Anterior cingulate cortex (tissue), 58 donors: ENCODE results near the gene TSEN2.

Source experiments
- DNase-seq, 58 donors: peaks; one replicate each; lab custom pipeline; 2025; lab: John Stamatoyannopoulos, UW

The TSEN2 gene

DNA sequence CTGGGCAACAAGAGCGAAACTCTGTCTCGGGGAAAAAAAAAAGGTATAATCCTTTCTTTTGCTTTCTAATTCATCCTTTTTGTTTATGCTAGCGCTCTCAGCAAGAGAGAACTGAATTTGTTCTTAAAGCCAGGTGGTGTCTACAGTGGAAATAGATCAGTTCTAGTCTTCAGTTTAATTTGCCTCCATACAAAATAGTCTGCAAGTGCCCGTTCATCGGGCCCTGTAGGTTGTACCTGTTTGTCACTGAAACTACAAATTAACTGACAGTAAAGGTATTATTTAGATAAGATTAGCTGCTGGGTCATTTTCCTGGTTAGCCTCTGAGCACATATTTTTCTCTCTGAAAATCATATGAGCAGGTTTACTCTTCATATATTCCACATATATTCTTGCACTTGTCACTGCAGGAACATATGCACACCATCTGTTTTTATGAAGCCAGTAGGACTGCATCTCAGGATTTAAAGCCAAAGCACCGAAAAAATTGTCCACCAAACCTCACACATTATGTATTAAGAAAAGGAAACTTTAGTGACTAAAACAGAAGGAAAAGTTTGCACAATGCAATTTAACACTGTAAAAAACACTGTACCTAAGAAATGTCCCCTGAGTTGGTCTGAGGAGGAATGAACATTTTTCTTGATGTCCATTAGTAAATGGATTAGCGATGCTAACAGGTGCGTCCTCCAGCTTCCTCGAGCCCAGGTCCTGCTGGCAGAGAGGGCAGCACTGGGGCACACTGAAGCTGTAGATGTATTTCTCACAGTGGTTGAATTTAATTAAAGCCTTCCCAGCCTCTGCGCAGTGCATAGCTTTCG is 60.6 kb downstream of the TSEN2 start:
- no peak for DNase-seq

DNA sequence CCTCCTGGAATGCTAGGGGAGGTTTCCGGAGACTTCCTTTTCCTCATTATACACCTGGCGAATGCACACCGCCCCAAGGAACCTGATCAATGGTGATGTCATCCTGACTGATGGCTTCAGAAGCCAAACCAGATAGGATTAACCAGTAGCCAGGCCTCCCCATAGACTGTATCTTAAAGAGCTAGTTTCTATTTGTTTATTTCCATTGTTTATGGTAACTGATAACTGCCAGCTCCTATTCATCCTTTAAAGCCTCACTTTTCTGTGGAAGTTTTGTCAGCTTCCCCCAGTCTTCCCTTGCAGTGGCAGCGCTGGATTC is 61.2 kb downstream of the TSEN2 start, which contains the start of gene MKRN2OS:
MKRN2OS (minus strand) TSS at position 27 of the 319 bp plus-strand sequence. CDS start 35 bp downstream, outside the sequence.
- DNase-seq, result no peak

DNA sequence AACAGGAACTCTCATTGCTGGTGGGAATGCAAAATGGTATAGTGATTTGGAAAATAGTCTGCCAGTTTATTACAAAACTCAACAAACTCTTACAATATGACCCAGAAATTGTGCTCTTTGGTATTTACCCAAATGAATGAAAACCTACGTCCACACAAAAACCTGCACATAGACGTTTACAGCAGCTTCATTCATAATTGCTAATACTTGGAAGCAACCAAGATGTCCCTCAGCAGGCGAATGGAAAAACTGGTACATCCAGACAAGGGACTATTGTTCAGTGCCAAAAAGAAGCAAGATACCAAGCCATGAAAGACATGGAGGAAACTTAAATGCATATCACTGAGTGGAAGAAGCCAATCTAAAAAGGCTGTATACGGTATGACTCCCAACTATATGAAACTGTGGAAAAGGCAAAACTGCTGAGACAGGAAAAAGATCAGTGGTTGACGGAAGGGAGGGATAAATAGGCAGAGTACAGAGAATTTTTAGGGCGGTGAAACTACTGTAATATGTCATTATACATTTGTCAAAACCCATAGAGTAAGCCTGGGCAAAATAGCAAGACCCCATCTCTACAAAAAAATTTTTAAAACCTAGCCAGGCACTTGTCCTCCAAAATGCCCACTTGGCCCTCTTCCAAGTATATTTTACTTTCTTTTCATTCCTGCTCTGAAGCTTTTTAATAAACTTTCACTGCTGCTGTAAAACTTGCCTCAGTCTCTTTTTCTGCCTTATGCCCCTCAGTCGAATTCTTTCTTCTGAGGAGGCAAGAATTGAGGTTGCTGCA is 65.9 kb downstream of the TSEN2 start:
- no peak for DNase-seq

DNA sequence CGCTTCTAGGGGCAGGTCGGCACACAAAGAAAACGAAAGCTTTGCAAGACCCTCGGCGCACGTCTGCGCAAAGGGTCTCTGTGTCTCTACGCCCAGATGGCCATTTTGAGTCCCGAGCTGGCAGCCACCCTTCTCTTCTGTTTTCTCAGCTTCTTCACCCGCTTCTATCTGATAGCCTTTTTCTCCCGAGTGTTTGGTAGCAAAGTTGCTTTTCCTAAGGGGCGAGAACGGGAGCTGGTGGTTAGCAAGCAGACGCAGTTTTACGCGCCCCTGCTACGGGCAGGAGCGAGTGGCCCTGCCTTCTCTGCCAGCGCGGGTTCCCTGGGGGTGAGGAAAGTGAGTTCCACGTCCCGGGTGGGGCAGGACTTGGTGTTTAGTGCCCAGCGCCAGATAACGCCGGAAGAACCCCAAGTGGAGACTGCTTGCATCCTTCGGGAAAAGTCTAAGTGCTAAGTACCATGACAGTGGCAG is 69.7 kb downstream of the TSEN2 start:
- peak in 8 of 58 donors; percentile 4 to 28 (median 12) for DNase-seq

DNA sequence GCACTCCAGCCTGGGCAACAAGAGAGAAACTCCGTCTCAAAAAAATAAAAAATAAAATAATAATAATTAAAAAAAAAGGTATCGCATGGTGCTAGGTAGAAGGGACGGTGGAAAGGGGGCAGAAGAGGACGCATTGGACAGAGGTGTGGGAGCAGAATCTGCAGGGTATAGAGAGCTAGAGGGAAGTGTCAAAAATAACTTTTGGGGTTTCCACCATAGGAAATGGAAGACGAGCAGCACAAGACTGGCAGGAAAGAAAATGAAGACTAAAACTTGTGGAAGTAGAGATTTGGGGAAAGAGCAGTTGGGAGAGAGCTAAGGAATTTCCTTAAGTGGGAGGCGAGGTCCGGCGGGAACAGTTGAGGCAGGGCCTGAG is 72.0 kb downstream of the TSEN2 start:
- DNase-seq, result no peak

DNA sequence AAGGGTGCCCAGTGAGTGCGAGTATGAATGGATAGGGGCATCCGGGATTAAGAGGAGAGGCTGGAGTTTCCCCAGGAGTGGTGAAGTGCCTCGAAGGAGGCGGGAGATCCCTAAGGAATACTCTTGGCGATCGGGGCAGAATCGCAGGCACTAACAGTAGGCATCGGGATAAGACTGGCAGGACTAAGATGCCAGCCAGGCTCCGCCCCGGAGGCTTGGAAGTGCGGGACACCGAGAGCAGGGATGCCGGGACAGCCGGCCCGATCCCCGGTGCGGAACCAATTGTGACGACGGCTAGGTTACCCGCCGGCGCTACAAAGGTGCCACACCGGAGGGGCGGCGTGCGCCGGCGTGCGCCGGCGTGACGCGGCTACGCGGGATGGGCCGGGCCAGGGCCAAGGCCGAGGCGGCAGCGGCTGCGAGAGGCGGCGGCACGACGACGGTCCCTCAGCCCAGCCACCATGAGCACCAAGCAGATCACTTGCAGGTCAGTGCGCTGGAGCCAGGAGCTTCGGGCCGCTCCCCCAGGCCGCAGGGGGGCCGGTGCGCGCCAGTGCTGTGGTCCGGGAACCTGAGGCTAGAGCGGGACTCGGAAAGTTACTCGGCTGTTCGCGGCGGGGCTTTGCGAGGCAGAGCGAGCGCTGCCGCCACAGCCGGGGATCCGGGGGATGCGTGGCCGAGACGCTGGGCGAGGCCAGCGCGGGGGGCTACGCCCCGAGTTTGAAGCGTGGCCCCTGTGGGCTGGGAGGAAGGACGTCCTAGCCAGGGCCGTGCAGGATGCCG is 72.6 kb downstream of the TSEN2 start, which contains the start of gene MKRN2:
MKRN2 (plus strand) TSS at position 398 of the 783 bp plus-strand sequence; CDS start at position 462, 64 bp downstream.
- peak; percentile 45 to 94 (median 85) for DNase-seq

DNA sequence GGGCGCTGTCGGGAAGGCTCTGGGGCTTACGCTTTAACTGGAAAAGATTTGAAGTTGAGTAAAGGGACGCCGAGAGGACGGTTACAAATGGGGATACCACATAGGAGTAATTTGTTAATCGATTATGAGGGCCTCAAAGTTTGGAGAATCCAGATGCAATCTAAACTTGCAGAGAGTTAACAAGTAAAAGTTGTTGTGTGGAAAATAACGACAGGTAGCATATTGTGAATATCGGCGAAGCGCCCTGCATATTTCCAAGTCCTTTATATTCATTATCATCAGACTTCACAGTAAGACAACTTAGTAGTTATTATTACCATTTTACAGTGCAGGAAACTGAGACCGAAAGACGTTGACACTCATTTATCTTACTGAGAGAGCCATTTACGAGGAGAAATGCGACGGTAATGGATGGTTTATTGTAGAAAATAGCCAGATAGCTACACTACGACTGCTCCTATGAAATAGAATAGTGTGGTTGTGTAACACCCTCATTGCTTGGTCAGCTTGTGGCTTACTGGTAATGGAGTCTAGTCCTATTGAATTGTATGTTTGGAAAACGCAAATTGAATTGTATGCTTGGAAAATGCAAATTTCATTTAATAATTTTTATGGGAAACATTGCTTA is 73.3 kb downstream of the TSEN2 start:
- DNase-seq, result no peak

DNA sequence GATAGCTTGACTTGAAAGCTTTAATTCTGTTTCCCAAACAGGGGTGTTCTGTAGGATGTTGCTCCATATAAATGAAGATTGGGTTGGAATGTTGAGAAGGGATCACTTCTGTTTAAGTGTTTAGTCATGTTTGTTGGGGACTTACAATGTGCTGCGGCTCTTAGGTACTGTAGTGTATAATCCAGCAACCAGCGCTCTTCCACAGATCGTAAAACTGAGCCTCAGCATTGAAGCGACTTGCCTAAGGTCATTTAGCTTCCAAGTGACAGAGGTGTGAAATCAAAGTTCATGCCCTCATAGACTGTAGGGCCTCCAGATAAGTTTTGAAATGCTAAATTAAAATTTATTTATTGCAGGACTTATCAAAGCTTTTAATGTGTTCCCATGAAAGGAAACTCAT is 74.4 kb downstream of the TSEN2 start:
- no peak for DNase-seq

DNA sequence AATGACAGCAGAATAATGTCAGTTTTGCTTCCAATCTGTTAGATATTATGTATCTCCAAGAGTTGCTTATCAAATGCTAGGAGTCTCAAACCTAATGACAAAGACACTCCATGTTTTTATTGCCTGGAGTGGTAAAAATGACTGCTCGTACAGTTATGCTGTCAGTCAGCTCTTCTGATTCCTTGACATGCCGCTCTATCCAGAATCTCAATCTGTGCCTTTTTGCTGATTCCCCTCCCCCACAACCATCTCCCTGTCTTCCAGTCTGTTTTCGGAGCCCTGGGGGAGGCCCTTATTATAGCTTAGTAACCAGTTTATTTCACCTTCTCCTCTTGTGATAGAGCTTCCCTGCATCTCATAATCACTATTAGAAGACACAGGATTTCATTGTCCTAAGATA is 75.2 kb downstream of the TSEN2 start:
- DNase-seq, result no peak

DNA sequence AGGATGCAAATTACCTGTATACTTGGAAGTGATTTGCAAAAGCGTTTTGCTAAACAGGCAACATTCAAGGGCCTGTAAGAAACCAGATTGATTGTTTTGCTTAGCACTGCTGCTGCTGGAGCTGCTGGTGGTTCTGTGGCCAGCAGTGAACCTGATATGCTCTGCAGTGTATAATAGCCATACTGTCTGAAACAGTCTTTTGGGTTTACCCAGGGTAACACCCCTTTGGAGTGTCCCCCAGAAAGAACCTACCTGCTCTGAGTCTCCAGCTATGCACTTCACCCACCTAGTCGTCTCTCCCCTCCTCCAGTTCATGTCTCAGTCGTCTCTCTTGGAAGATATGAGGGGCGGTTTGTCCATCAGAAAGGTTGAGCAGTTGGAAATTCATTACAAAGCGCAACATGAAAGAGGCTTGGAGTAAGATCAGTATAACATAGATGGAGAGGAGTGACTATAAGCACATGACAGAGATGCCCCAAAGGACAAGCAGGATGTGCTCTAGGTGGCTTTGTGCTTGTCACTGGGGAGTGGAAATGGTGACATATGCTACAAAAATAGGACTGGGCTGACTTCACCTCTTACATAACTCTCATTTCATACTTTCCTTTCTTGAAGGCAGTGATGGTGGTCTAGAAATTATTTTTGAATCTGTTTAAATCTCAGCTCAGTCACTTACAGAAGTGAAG is 76.4 kb downstream of the TSEN2 start:
- DNase-seq, result peak in 1 of 58 donors; percentile 11

DNA sequence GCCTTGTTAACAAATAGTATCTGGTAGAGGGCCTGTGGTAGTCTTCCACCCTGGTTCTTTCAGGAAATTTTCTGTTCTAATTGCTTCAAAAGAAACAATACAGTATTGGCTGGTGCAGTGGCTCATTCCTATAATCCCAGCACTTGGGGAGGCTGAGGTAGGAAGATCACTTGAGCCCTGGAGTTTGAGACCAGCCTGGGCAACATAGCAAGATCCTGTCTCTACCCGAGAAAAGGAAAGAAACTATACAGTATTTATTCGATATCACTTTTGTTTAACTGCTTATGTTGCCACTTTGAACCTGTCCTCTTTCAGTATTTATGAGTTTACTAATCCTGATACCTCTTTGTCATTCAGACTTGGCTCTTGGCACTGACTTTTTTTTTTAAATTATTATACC is 77.1 kb downstream of the TSEN2 start:
- no peak for DNase-seq

DNA sequence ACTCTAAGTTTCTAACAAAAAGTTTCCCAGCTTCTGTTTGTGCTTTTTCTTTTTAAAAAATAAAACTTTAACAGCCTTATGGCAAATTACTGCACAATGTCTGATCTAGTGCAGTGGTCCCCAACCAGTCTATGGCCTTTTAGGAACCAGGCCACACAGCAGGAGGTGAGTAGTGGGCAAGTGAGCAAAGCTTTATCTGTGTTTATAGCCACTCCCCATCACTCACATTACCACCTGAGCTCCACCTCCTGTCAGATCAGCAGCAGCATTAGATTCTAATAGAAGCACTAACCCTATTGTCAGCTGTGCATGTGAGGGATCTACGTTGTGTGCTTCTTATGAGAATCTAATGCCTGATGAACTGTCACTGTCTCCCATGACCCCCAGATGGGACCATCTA is 78.2 kb downstream of the TSEN2 start:
- DNase-seq, result no peak

DNA sequence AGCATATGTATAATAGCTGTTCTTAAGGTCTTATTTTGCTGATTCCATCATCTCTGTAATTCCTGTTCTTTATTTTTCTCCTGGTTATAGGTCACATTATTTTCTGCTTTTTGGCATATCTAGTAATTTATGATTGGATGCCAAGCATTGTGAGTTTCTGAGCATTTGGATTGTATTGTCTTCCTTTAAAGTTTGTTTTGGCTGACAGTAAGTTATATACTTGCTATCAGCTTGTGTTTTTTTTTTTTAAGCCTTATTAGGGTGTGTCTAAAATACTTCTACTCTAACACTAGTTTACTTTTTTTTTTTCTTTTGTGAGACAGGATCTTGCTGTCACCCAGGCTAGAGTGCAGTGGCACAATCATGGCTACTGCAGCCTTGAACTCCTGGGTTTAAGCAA is 82.7 kb downstream of the TSEN2 start:
- no peak for DNase-seq

DNA sequence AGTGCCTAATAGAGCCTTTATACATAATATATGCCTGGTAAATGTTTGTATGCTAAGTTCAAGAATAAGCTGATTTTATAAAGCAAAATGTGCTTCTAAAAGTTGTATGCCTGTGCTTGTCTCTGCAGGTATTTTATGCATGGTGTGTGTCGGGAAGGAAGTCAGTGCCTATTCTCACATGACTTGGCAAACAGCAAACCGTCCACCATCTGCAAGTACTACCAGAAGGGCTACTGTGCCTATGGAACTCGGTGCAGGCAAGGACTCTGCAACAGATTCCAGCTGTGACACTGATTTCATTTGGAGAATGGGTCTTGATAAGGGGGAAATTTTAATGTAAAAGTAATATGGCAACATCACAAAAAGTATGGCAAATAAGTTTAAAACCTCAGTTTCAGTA is 84.5 kb downstream of the TSEN2 start:
- DNase-seq, result no peak

DNA sequence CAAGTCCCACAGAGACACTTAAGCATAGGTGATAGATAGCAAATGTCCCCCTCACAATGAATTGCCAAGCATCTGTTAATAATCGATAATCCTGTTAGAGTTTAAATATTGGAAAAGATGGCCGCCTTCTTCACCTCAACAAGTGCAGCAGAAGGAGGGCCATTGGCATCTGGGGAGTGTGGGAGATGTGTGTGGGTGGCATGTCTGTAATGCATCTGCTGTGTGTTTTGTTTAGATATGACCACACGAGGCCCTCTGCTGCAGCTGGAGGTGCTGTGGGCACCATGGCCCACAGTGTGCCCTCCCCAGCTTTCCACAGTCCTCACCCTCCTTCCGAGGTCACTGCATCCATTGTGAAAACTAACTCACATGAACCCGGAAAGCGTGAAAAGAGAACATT is 85.6 kb downstream of the TSEN2 start:
- no peak for DNase-seq

DNA sequence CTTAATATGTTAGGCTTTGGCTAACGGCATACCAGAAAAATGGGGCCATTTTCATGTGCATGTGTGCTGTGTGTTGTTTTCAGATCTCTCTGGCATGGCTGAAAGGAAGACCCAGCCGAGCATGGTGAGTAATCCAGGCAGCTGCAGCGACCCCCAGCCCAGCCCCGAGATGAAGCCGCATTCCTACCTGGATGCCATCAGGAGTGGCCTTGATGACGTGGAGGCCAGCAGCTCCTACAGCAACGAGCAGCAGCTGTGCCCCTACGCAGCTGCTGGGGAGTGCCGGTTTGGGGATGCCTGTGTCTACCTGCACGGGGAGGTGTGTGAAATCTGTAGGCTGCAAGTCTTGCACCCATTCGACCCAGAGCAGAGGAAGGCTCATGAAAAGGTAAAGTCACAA is 87.7 kb downstream of the TSEN2 start:
- no peak for DNase-seq

DNA sequence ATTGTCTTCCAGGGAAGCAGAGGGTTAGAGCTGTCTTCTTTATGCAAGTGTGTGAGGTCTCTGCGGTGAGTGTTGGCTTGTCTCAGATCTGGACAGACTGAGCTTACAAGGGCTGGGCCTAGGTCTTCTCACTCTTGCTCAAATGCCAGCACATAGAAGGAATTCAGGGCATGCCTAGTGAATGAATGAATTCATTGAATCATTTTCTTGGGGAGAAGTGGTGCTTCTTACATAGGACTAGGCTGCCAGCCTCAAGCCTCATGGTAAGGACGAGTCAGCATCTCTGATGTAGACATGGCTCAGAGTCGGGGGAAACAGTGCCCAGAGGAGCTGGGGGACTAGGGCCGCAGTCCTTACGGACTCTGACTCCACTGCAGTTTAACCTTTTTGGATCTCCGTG is 89.9 kb downstream of the TSEN2 start:
- DNase-seq, result no peak

DNA sequence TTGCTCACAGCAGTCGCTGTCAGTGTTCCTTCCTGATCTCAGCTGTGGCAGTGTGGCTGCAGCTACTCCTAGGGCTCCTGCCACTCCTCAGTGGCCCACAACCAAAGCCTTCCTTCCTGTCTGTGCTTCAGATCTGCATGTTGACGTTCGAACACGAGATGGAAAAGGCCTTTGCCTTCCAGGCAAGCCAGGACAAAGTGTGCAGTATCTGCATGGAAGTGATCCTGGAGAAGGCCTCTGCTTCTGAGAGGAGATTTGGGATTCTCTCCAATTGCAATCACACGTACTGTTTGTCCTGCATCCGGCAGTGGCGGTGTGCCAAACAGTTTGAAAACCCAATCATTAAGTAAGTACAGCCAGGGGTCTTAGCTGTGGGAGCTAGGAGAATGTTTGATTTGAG is 90.4 kb downstream of the TSEN2 start:
- no peak for DNase-seq

DNA sequence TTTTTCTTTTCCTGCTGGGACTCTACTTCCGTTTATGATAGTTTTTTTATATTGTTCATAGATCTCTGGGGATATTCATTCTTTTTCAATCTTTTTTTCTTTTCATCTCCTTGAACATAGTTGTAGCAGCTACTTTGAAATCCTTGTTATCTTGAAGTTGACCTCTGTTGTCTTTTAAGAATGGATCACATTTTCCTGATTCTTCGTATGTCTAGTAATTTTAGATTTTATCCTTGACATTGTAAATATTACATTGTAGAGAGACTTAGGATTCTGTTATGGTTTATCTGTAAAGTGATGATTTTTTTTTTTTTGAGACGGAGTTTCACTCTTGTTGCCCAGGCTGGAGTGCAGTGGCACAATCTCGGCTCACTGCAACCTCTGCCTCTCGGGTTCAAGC is 93.1 kb downstream of the TSEN2 start:
- no peak for DNase-seq

DNA sequence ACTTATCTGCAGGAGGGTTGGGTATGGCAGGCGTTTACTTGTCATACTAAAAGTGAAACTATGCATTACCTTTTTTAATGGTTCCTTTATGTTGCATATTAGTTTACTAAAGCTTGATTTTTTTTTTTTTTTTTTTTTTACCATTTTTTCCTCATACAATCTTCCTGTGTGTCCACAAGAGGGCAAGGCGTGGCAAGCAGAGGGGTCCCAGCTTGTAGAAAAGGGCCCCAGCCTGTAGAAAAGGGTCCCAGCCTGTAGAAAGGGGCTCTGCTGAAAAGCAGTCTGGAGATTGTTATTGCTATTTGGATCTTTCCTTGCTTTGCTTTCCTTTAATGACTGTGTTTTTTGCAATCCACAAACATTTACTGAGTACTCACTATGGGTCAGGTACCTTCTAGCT is 94.5 kb downstream of the TSEN2 start:
- DNase-seq, result no peak
